ENCODE results near the gene EPB42.
"Not testable (repeated sequence)": the region's sequence is repeated elsewhere in the genome, so short reads cannot be mapped to it uniquely, and the experiment has no call there.

EPB42 gene

GRCh38 chr15:43232289-43232874 is 11.6 kb upstream of the EPB42 start:
- Histone ChIP-seq H3K27me3 (ENCODE audit: insufficient read depth, low read length) (peaks cover 7% of the 10 kb centered on the region), H3K9me3 (ENCODE audit: low read length) (no peaks in the 10 kb centered on the region), H3K4me1 (ENCODE audit: insufficient read depth, low read length) (no peaks in the 10 kb centered on the region), H3K36me3 (ENCODE audit: insufficient read depth, low read length) (no peaks in the 10 kb centered on the region), H3K4me3 (ENCODE audit: low read length) (no peak overlapping the region), H2AFZ (ENCODE audit: low read depth, low read length) (no peak overlapping the region)

GRCh38 chr15:43230640-43231115 is 9.9 kb upstream of the EPB42 start:
- Histone ChIP-seq H3K4me1 (ENCODE audit: insufficient read depth, low read length) (no peaks in the 10 kb centered on the region), H3K4me3 (ENCODE audit: low read length) (no peak overlapping the region), H3K9me3 (ENCODE audit: low read length) (no peaks in the 10 kb centered on the region)

GRCh38 chr15:43229977-43230376 is 9.2 kb upstream of the EPB42 start:
- no peaks in the 10 kb centered on the region for H3K36me3 ChIP-seq (ENCODE audit: insufficient read depth, low read length)
- no peaks in the 10 kb centered on the region for H3K9me3 ChIP-seq (ENCODE audit: low read length)
- H2AFZ ChIP-seq (ENCODE audit: low read depth, low read length) = no peak overlapping the region

More at GRCh38 chr15:43230640-43231115, 9.9 kb upstream of the EPB42 start:
- Histone ChIP-seq H2AFZ (ENCODE audit: low read depth, low read length) (no peak overlapping the region), H3K27me3 (ENCODE audit: insufficient read depth, low read length) (peaks cover 7% of the 10 kb centered on the region), H3K36me3 (ENCODE audit: insufficient read depth, low read length) (no peaks in the 10 kb centered on the region)

DNA sequence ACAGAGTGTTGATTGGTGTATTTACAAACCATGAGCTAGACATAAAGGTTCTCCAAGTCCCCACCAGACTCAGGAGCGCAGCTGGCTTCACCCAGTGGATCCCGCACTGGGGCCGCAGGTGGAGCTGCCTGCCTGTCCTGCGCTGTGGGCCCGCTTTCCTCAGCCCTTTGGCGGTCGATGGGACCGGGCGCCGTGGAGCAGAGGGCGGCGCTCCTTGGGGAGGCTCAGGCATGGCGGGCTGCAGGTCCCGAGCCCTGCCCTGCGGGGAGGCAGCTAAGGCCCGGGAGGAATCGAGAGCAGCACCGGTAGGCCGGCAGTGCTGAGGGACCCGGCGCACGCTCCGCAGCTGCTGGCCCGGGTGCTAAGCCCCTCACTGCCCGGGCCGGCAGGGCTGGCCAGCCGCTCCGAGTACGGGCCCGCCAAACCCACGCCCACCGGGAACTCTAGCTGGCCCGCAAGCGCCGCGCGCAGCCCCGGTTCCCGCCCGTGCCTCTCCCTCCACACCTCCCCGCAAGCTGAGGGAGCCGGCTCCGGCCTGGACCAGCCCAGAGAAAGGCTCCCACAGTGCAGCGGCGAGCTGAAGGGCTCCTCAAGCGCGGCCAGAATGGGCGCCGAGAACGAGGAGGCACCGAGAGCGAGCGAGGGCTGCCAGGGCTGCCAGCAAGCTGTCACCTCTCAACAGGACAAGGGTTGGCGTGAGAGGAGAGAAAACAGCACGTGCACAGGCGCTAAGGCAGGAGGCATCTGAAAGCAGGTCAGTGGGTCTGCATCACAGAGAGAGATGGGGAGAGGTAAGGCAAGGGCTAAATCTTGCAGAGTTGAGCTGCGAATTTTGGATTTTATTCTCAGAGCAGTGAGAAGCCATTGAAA is 5.9 kb upstream of the EPB42 start:
- Histone ChIP-seq H3K27me3 (ENCODE audit: insufficient read depth, low read length) (peaks cover 4% of the 10 kb centered on the region), H3K9me3 (ENCODE audit: low read length) (no peaks in the 10 kb centered on the region), H3K36me3 (ENCODE audit: insufficient read depth, low read length) (no peaks in the 10 kb centered on the region), H2AFZ (ENCODE audit: low read depth, low read length) (no peak overlapping the region), H3K4me1 (ENCODE audit: insufficient read depth, low read length) (no peaks in the 10 kb centered on the region), H3K4me3 (ENCODE audit: low read length) (no peak overlapping the region)

More at GRCh38 chr15:43229977-43230376, 9.2 kb upstream of the EPB42 start:
- Histone ChIP-seq H3K27me3 (ENCODE audit: insufficient read depth, low read length) (peaks cover 7% of the 10 kb centered on the region), H3K4me3 (ENCODE audit: low read length) (no peak overlapping the region), H3K4me1 (ENCODE audit: insufficient read depth, low read length) (no peaks in the 10 kb centered on the region)

- not testable (repeated sequence) for H2AFZ ChIP-seq (ENCODE audit: low read depth, low read length); H3K4me3 ChIP-seq (ENCODE audit: low read length); H3K27me3 ChIP-seq (ENCODE audit: insufficient read depth, low read length); H3K36me3 ChIP-seq (ENCODE audit: insufficient read depth, low read length); H3K9me3 ChIP-seq (ENCODE audit: low read length); H3K4me1 ChIP-seq (ENCODE audit: insufficient read depth, low read length)
Measured at GRCh38 chr15:43225950-43226255, 5.1 kb upstream of the EPB42 start.

DNA sequence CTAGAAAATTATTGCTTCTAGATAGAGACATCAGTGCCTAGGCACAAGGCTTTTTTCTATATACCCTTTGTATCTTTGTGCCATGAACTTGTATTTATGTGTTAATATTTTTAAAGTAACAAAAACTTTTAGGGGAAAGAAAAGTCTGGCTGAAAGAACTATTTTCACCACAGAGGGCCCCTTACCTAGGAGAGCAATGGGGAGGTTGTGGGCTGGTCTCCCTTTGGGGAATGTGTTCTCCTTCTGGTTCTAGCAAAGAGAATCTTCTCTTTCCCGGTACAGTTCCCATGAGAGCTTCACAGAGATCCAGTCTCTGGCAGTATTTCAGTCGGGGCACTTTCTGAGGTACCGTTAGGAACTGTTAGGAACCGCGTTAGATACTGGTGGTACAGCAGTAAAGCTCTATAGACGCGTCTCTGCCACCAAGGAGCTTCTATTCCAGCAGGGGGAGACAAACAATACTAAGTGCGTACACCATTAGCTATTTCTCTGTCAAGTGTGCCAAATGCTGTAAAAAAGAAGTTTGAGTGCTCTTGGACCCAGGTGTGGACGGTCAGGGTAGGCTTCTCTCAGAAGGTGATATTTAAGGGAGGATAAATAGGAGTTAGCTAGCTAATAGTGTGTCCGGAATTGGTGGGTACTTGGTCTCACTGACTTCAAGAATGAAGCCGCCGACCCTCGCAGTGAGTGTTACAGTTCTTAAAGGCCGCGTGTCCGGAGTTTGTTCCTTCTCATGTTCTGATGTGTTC is 4.6 kb upstream of the EPB42 start:
- Histone ChIP-seq H2AFZ (ENCODE audit: low read depth, low read length) (no peak overlapping the region), H3K4me1 (ENCODE audit: insufficient read depth, low read length) (no peaks in the 10 kb centered on the region), H3K4me3 (ENCODE audit: low read length) (no peak overlapping the region), H3K27me3 (ENCODE audit: insufficient read depth, low read length) (peaks cover 6% of the 10 kb centered on the region), H3K36me3 (ENCODE audit: insufficient read depth, low read length) (no peaks in the 10 kb centered on the region), H3K9me3 (ENCODE audit: low read length) (no peaks in the 10 kb centered on the region)

- H3K36me3 ChIP-seq (ENCODE audit: insufficient read depth, low read length) = no peaks in the 10 kb centered on the region
- H3K4me3 ChIP-seq (ENCODE audit: low read length) = no peak overlapping the region
- peaks cover 5% of the 10 kb centered on the region for H3K4me1 ChIP-seq (ENCODE audit: insufficient read depth, low read length)
Measured at GRCh38 chr15:43221422-43221821, 604 bp upstream of the EPB42 start.

DNA sequence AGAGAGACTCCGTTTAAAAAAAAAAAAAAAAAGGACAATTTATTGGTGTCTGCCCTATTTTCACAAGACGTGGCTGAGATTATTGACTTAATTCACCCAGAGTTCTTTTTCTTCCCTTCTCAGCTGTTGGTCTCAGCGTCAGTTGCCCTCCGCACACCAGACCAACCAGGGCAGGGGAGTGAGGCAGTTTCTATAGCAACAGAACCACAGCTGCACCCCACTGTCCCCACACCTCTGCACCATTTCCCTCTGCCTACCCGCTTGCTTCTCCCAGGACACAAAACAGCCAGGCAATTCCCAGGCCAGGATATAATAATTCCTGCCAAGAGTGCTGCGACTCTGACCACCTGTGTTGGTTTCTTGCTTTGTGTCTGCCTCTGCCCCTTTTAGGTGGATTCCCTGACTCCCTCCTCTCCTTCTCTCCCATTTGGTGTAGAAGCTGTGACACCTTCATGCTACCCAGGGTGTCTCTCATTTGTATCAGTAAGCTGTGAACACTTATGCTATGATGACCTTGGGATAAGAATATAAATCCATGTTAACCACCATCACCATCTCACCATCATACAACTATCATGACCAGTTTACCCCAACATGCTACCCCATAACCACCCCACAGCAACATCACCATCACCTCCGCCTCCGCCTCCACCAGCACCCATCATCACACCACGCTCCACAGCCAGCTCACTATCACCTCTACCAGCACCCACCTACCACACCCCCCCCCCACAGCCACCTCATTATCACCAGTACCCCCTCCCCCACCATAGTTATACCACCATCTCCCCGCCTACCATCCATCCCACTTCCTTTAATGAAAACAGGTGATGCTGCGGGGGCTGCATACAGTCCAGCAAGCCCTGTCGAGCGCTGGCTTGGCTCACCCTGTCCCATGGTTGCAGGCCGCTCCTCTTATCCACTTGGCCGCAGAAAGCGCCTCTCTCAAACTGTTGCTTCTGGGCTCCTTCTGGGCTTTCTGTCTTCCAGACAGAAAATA is 589 bp downstream of the EPB42 start:
- H3K36me3 ChIP-seq (ENCODE audit: insufficient read depth, low read length) = no peaks in the 10 kb centered on the region
- H3K4me1 ChIP-seq (ENCODE audit: insufficient read depth, low read length) = peaks cover 5% of the 10 kb centered on the region
- no peaks in the 10 kb centered on the region for H3K9me3 ChIP-seq (ENCODE audit: low read length)
- peaks cover 2% of the 10 kb centered on the region for H3K27me3 ChIP-seq (ENCODE audit: insufficient read depth, low read length)
- H3K4me3 ChIP-seq (ENCODE audit: low read length) = no peak overlapping the region
- H2AFZ ChIP-seq (ENCODE audit: low read depth, low read length) = no peak overlapping the region

More at GRCh38 chr15:43221422-43221821, 604 bp upstream of the EPB42 start:
- Histone ChIP-seq H3K9me3 (ENCODE audit: low read length) (no peaks in the 10 kb centered on the region), H3K27me3 (ENCODE audit: insufficient read depth, low read length) (peaks cover 2% of the 10 kb centered on the region), H2AFZ (ENCODE audit: low read depth, low read length) (no peak overlapping the region)

DNA sequence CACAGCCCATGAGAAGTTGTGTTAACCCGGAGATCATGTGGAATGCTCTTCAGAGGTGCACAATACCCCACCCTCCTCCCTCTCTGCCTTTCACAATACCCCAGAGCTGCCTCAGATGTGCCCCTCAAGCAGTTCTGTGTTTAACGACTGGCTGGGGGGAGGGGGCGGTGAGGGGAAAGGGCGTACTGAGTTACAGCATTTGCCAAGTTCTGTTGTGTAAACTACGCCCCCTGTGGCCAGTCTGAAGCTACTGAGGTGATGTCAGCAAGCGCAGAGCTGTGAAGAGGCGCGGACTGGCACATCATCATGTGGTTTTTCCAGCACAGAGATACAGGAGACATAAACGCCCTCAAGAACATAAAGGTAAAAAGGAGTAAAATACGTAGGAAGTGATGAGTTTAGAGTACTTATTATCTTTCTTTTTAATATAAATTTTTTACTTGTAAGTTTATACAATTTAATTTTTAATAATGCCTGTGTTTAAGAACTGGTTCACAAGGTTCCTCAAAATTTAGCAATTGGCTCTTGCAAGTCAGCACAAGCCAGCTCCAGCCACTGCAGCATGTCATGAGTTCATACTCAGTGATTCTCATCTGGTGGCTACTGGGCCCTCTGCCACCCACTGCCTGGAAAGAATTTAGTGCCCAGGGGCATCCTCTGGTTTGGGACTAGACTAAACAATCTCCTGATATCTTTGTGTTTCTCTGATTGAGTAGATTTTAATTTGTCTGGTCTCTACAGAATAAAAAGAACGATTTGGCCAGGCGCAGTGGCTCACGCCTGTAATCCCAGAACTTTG is 1.7 kb downstream of the EPB42 start:
- Histone ChIP-seq H3K27me3 (ENCODE audit: insufficient read depth, low read length) (peaks cover 2% of the 10 kb centered on the region), H3K36me3 (ENCODE audit: insufficient read depth, low read length) (no peaks in the 10 kb centered on the region), H3K9me3 (ENCODE audit: low read length) (no peaks in the 10 kb centered on the region)

GRCh38 chr15:43215961-43216360 is 4.9 kb downstream of the EPB42 start:
- no peaks in the 10 kb centered on the region for H3K9me3 ChIP-seq (ENCODE audit: low read length)
- H3K4me1 ChIP-seq (ENCODE audit: insufficient read depth, low read length) = peaks cover 5% of the 10 kb centered on the region
- H3K36me3 ChIP-seq (ENCODE audit: insufficient read depth, low read length) = no peaks in the 10 kb centered on the region
- no peak overlapping the region for H2AFZ ChIP-seq (ENCODE audit: low read depth, low read length)
- H3K4me3 ChIP-seq (ENCODE audit: low read length) = no peak overlapping the region
- no peaks in the 10 kb centered on the region for H3K27me3 ChIP-seq (ENCODE audit: insufficient read depth, low read length)

More for the DNA sequence above, 1.7 kb downstream of the EPB42 start:
- peaks cover 5% of the 10 kb centered on the region for H3K4me1 ChIP-seq (ENCODE audit: insufficient read depth, low read length)
- H2AFZ ChIP-seq (ENCODE audit: low read depth, low read length) = no peak overlapping the region
- no peak overlapping the region for H3K4me3 ChIP-seq (ENCODE audit: low read length)

- Histone ChIP-seq H2AFZ (ENCODE audit: low read depth, low read length) (no peak overlapping the region), H3K4me1 (ENCODE audit: insufficient read depth, low read length) (peaks cover 5% of the 10 kb centered on the region), H3K27me3 (ENCODE audit: insufficient read depth, low read length) (peaks cover 5% of the 10 kb centered on the region), H3K4me3 (ENCODE audit: low read length) (no peak overlapping the region), H3K36me3 (ENCODE audit: insufficient read depth, low read length) (no peaks in the 10 kb centered on the region), H3K9me3 (ENCODE audit: low read length) (no peaks in the 10 kb centered on the region)
Measured at GRCh38 chr15:43214592-43215295, 6.1 kb downstream of the EPB42 start.

Data from neuron (in vitro differentiated cells).